ENCODE data around the gene C1orf105. TPM values are rescaled to one million over a fixed set of nuclear protein-coding genes. Genes with fewer than 3 reads are reported as not detected.

C1orf105 gene
- total and polyA plus RNA-seq, 2 of the 13 experiments (the other 11 are each of a cell fraction or from before 2014, with no cell fraction given) = 0.15 to 0.45 TPM

DNA sequence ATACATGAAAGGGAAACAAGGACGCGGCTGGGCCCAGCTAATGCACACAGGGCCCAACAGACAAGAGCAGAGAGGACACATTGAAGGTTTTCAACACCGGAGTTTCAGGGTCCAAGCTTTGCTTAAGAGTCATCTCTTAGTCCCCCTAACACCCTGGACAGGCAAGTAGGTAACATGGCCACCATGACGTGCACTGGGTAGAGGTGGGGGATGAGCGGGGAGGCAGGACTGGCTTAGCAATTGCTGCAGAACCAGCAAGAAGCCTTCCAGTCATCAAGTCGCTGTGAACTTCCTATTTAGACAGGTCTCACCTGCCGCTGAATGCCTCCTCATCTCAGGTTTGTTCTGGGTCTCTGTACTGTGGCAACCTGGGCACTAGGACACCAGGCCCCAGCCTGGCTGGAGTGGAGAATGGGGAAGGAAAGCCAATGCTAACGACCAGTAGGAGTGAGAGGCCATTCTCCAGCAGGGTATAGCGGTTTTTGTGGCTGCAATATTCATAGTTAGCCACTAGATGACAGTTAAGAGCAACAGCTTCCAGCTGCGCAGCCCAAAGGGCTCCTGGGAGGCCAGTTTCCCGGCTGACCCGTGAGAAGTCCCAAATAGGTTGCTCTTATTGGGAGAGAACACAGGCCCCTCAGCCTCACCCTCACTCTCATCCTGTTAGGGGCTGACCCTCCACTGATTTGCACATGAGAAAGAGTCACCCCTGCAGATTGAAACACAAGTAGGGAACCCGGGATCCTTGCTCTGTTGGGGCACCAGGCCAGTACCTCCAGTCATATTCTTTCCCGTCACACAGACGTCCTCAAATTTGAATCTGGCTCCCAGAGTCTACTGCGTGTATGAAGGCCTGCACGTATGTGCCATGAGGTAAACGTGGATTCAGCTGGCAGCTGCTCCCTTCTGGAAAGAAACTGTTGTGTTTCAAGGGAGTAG lies 29.4 kb downstream of the C1orf105 start (continued):
- TF ChIP-seq, protein P1, sequence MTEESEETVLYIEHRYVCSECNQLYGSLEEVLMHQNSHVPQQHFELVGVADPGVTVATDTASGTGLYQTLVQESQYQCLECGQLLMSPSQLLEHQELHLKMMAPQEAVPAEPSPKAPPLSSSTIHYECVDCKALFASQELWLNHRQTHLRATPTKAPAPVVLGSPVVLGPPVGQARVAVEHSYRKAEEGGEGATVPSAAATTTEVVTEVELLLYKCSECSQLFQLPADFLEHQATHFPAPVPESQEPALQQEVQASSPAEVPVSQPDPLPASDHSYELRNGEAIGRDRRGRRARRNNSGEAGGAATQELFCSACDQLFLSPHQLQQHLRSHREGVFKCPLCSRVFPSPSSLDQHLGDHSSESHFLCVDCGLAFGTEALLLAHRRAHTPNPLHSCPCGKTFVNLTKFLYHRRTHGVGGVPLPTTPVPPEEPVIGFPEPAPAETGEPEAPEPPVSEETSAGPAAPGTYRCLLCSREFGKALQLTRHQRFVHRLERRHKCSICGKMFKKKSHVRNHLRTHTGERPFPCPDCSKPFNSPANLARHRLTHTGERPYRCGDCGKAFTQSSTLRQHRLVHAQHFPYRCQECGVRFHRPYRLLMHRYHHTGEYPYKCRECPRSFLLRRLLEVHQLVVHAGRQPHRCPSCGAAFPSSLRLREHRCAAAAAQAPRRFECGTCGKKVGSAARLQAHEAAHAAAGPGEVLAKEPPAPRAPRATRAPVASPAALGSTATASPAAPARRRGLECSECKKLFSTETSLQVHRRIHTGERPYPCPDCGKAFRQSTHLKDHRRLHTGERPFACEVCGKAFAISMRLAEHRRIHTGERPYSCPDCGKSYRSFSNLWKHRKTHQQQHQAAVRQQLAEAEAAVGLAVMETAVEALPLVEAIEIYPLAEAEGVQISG (CRISPR knock-in tag; IDR thresholded peaks at IDR 0.05) = 0 out of 2 replicates have a peak, but pooled peaks have one; percentile 9
- no peak; the same call in 1 of the 2 replicates for TF ChIP-seq ELF1 (CRISPR knock-in tag; IDR thresholded peaks at IDR 0.05)
- TF ChIP-seq ZNF143 (CRISPR knock-in tag; IDR thresholded peaks at IDR 0.05) = peak; percentile 81
- TF ChIP-seq, protein P2, sequence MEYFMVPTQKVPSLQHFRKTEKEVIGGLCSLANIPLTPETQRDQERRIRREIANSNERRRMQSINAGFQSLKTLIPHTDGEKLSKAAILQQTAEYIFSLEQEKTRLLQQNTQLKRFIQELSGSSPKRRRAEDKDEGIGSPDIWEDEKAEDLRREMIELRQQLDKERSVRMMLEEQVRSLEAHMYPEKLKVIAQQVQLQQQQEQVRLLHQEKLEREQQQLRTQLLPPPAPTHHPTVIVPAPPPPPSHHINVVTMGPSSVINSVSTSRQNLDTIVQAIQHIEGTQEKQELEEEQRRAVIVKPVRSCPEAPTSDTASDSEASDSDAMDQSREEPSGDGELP (IDR thresholded peaks at IDR 0.05; ENCODE audit: borderline replicate concordance, low read depth) = peak; percentile 74
- TF ChIP-seq, protein P3, sequence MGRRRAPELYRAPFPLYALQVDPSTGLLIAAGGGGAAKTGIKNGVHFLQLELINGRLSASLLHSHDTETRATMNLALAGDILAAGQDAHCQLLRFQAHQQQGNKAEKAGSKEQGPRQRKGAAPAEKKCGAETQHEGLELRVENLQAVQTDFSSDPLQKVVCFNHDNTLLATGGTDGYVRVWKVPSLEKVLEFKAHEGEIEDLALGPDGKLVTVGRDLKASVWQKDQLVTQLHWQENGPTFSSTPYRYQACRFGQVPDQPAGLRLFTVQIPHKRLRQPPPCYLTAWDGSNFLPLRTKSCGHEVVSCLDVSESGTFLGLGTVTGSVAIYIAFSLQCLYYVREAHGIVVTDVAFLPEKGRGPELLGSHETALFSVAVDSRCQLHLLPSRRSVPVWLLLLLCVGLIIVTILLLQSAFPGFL (CRISPR knock-in tag; IDR thresholded peaks at IDR 0.05) = no peak
- TF ChIP-seq ZNF124 (CRISPR knock-in tag; IDR thresholded peaks at IDR 0.05) = no peak; the same call in 1 of the 2 replicates
- TF ChIP-seq ZNF556 (CRISPR knock-in tag; IDR thresholded peaks at IDR 0.05; ENCODE audit: borderline replicate concordance) = no peak; the same call in 1 of the 2 replicates
- TF ChIP-seq, protein P4, sequence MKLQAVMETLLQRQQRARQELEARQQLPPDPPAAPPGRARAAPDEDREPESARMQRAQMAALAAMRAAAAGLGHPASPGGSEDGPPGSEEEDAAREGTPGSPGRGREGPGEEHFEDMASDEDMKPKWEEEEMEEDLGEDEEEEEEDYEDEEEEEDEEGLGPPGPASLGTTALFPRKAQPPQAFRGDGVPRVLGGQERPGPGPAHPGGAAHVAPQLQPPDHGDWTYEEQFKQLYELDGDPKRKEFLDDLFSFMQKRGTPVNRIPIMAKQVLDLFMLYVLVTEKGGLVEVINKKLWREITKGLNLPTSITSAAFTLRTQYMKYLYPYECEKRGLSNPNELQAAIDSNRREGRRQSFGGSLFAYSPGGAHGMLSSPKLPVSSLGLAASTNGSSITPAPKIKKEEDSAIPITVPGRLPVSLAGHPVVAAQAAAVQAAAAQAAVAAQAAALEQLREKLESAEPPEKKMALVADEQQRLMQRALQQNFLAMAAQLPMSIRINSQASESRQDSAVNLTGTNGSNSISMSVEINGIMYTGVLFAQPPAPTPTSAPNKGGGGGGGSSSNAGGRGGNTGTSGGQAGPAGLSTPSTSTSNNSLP (IDR thresholded peaks at IDR 0.05; ENCODE audit: low read depth, low read length) = no peak
- no peak for TF ChIP-seq ZNF292 (CRISPR knock-in tag; IDR thresholded peaks at IDR 0.05; ENCODE audit: borderline replicate concordance, low read depth)
- no peak for TF ChIP-seq KDM6A (CRISPR knock-in tag; IDR thresholded peaks at IDR 0.05; ENCODE audit: low read depth)
- TF ChIP-seq, protein P5, sequence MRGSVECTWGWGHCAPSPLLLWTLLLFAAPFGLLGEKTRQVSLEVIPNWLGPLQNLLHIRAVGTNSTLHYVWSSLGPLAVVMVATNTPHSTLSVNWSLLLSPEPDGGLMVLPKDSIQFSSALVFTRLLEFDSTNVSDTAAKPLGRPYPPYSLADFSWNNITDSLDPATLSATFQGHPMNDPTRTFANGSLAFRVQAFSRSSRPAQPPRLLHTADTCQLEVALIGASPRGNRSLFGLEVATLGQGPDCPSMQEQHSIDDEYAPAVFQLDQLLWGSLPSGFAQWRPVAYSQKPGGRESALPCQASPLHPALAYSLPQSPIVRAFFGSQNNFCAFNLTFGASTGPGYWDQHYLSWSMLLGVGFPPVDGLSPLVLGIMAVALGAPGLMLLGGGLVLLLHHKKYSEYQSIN (CRISPR knock-in tag; IDR thresholded peaks at IDR 0.05; ENCODE audit: borderline replicate concordance) = no peak
- TF ChIP-seq HDAC2 (CRISPR knock-in tag; IDR thresholded peaks at IDR 0.05) = no peak; the same call in none of the 2 replicates
- TF ChIP-seq ZBTB7A (CRISPR knock-in tag; IDR thresholded peaks at IDR 0.05) = no peak
- no peak for TF ChIP-seq SMAD3 (CRISPR knock-in tag; IDR thresholded peaks at IDR 0.05)

Data from HepG2 (cell line).